SIG-M5 treated with dmso at 0.1 percent for 504 hours (cell line): ENCODE measurements around the gene PADI3.
A peak's percentile ranks its signal among the peaks of the same experiment; 100 is the strongest.

Source experiments
- DNase-seq: peaks from one replicate; lab custom pipeline; 2025; ENCODE audit not compliant: unreplicated experiment; lab: John Stamatoyannopoulos, UW

Gene PADI3

DNA sequence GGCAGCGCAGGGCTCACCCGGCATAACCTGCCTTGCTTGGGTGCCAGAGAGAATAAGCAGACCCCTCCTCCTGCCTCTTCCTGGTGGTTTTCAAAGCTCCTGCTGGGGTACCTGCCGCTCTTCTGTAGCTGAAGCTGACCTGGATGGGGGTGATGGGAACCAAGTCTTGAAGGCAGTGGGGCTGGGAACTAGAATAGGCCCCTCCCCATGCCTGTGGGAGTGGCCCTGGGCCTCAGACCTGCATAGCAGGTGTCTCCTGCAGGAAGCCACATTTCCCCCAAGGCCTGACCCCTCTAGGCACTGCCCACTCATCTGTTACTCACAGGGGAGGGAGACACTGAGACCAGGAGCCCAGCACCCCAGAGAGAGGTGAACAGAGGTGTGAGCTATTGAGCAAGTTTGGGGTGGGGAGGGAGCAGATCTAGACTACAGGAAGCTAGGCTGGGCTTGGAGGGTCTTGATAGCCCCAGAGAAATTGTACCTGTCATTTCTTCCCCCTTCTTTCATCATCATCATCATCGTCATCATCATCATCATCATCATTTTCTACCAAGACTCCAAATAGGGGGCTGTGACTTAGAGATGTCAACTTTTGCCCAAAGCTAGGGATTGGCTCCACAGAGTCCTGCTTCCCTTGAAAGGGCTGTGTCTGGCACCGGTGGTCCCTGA lies 33.9 kb upstream of the PADI3 start:
- DNase-seq: no peak

DNA sequence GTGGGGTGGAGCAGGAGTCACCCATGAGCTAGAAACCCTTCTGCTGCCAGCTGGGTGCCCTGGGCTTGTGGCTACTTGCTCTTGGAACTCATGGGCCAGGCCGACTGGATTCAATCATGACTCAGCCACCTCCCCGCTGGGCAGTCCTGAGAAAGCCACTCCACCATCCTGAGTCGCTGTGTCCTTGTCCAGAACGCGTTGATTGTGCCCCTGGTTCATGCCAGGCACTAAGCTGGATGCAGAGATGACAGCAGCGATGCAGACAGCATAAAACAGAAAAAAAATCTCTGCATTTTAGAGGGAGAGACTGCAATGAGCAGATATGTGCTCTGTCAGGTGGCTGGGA lies 33.4 kb upstream of the PADI3 start:
- no peak for DNase-seq

DNA sequence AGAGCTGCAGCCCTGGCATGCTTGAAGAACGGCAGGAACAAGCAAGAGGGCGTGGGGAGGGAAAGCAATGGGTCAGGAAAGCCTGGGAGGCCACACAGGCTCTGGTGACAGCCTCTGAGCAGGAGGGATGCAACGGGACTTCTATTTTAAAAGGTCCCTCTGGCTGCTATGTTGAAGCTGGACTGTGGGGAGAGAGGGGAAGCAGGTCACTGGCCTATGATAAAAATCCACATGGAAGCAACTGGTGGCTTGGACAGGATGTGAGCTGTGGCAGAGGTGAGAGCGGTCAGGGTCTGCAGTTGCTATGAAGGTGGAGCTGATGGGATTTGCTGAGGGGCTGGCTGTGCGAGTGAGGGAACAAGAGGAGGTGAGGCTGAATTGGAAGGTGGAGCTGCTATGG lies 32.8 kb upstream of the PADI3 start:
- no peak for DNase-seq

DNA sequence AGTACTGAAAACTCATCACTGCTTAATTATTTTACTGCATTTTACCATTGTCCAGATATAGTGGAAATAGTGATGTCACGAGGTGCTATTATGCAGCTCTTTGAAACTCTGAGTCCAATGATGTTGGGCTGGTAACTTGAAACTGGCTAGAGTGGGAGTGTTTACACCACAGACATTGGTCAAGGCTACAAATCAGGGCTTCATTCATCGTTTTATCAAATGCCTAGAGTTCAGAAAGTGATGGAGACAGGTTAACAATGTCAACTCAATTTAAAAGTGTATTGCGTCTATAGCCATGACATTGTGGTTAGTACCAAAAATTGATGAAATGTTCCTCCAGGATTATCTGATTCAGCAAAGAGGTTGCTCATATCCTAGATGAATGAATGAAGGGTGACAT lies 31.3 kb upstream of the PADI3 start:
- DNase-seq: no peak

- DNase-seq: no peak
These were observed 30.0 kb upstream of the PADI3 start for GRCh38 chr1:17218939-17219338.

DNA sequence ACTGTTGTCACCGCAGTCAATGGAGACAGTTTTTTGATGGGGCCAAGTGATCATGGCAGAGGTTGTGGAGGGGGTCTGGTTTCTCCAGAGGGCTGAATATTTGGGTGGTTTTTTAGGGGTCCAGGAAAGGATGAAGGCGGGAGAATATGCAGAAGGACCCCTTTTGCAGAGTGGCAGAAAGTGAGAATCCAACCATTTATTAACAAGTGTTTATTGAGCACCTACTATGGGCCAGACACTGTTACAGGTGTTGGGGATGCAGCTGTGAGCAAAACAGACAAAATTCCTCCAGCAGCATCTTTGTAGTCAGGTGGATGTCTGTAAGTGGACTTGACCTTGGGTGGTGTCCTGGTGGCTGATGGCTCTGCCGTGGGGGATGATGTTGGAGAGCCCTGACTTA lies 28.6 kb upstream of the PADI3 start:
- no peak for DNase-seq

- no peak for DNase-seq
These were observed 26.3 kb upstream of the PADI3 start for GRCh38 chr1:17222557-17222956.

GRCh38 chr1:17224434-17224833 lies 24.5 kb upstream of the PADI3 start:
- DNase-seq: no peak

DNA sequence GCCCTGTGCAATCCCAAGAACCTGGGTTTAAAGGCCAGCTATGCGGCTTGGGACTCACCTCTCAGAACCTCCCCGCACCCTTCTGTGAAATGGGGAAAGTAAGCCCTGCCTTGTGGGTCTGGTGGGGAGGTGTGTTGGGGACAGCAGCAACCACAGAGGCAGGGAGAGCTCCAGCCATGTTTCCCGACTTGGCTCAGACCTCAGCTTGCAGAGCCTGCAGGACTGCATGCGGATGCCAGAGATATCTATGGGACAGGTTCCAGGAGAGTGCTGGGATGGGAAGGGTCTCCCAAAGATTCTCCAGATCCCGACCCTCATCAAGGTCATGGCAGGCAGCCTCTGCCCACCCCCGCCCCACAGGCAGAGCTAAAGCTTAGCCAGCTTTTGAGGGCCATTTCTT lies 23.8 kb upstream of the PADI3 start:
- DNase-seq: no peak

DNA sequence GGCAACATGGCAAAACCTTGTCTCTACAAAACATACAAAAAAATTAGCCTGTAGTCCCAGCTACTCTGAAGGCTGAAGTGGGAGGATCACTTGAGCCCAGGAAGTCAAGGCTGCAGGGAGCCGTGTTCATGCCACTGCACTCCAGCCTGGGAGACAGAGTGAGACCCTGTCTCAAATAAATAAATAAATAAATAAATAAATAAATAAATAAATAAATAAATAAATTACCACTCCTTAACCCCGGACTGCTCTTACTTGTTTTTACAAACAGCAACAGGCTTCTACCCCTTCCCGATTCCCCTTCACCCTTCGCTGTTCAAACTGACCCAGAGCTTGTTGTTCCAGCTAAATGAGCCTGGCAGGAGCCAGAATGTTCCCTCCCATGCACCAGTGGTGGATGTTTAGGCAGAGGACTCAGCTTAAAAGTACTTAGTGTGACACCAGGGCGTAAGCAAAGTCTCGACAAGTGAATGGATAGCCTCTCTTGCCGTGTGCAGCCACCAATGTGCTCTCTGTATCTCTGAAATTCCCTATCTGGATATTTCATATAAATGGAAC lies 21.5 kb upstream of the PADI3 start:
- no peak for DNase-seq

- no peak for DNase-seq
These were observed 20.3 kb upstream of the PADI3 start for GRCh38 chr1:17228619-17229018.

DNA sequence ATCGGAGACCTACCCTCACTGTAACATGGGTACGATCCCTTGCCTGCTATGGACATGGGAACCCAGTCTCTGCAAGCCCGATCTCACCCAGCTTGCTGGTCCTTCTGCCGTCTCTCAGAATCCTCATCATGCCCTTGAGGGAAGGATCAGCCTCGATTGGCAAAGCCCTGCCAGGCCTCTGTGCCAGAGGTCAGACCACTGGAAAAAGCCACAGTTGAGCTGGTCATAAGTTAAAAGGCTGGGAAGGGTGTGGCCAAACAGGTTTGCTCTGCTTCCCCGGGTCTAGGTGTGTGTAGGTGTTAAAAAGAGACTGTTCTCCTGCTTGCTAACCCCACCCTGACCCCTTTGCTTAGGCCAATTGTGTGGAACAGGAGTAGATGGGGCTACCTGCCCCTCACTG lies 19.5 kb upstream of the PADI3 start:
- no peak for DNase-seq

- no peak for DNase-seq
These were observed 18.8 kb upstream of the PADI3 start for GRCh38 chr1:17230106-17230505.

GRCh38 chr1:17230671-17231310 lies 18.1 kb upstream of the PADI3 start:
- no peak for DNase-seq

DNA sequence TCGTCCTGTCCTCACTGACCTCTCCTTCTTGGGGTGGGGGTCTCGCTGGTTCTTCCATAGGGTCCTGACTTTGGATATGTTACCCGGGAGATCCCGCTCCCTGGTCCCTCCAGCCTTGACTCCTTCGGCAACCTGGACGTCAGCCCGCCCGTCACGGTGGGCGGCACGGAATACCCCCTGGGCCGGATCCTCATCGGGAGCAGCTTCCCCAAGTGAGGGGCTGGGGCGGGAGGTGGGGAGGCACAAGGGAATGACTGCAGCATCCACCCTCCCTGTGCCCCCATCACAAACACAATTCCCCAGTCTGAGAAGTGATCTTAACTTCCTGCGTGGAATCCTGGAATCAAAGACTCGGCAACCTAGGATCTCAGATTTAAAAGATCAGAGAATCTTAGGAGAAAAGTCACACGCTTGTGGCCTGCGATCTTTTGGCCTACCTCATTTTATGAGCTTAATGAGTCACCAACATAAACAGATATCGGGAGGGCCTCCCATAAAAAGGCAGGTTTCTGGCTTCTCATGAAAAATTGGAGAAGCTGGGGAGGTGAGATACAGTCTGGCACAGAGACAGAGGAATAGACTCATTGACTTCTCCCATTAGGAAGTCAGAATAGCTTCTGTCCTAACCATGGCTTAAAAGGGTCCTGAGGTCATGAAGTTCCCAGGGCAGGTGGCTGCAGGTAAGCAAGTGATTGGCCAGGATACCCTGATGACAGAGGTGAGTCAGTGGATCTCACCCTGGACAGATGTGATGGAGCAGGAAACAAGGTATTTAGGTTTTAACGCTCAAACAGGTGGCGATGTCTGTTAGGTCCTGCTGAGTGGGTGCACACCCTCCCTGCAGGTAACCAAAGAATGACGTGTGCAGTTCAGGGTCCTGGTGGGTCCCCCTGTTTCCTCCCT lies 15.9 kb upstream of the PADI3 start:
- DNase-seq: no peak

DNA sequence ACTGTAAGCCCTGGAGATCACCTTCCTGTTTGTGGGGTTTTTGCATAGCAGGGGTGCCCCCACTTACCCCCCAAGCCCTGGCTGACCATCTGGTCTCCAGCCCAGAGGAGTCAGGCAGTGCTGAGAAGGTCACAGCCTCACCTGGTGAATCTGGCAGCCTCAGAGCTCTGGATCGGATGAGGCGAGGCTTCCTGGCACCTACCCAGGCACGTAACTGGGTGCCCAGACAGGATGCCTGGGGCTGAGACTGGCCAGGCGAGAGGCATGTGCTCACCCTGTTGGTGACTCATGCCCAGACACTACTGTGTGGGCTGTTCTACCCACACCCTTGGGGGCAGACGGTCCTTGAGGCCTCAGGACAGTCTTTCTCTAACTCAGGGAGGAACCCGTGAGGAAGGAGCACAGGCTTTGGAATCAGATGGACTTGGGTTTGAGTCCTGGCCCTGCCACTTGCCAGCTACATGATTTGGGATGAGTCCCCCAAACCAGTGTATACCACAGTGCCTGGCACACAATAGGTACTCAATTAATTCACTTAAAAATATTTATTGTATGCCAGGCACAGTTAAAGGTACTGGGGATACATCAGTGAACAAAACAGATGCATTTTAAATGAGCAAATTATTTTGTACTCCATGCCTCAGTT lies 15.1 kb upstream of the PADI3 start:
- DNase-seq: peak; percentile 32

- DNase-seq: no peak
These were observed 14.5 kb upstream of the PADI3 start for GRCh38 chr1:17234405-17234804.

DNA sequence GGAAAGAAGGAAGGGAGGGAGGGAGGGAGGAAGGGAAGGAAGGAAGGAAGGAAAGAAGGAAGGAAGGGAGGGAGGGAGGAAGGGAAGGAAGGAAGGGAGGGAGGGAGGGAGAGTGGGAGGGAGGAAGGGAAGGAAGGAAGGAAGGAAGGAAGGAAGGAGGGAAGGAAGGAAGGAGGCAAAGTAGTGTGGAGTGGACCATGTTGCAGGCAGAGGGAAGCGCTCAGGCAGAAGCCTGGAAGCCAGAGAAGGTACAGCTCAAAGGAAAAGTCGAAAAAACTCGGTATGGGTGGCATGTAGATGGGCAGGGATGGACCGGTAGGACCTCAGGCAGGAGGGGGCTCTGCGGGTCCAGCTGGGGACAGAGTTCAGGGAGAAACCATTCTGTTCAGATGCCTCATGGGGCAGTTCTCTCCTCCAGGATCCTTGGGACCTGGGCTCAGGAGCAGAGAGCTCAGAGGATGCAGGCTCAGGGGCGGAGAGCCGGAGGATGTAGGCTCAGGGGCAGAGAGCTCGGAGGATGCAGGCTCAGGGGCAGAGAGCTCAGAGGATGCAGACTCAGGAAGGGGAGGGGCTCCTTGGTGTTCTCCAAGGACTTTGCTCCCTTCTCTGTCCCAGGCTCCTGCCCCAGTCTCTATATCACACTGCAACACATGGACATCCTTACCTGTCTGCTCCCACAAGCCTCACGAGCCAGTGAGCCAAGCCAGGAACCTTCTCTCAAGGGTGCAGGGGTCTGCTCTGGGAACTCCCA lies 13.6 kb upstream of the PADI3 start:
- no peak for DNase-seq

GRCh38 chr1:17236779-17237560 lies 11.9 kb upstream of the PADI3 start:
- DNase-seq: peak; percentile 72

- no peak for DNase-seq
These were observed 11.4 kb upstream of the PADI3 start for GRCh38 chr1:17237561-17237903.
